Caco-2 (cell line): Measurements from ENCODE around the gene PDK2. TPM values are rescaled to one million over a fixed set of nuclear protein-coding genes. Genes with fewer than 3 reads are reported as not detected.
A peak's percentile ranks its signal among the peaks of the same experiment; 100 is the strongest.

Experiments
- BruUV-seq: library from RNA; stranded (reverse); fragments of 400-500 nt; replicated peaks from 2 replicates; lab custom pipeline; 2021; lab: Mats Ljungman, UMichigan
- CTCF ChIA-PET: fragments of 300-600 bp; sonication (Branson Sonifier 250); formaldehyde crosslinking; loops from one replicate; lab custom pipeline; 2022; ENCODE audit warnings: antibody characterized with exemption; lab: Charles Lee
- POLR2A ChIA-PET: fragments of 300-600 bp; sonication (Branson Sonifier 250); formaldehyde crosslinking; loops from one replicate; lab custom pipeline; 2022; ENCODE audit warnings: antibody characterized with exemption; lab: Charles Lee
- DNase-seq, 2 experiments: peaks; one replicate each; pipeline versions ENCODE4 v3.0.0 to v3.0.0-alpha.2; 2020 to 2022
- H3K27me3 ChIP-seq: replicated peaks from 2 replicates; pipeline ENCODE4 v1.6.0; 2011; ENCODE audit warnings: low read length; ENCODE audit not compliant: control insufficient read depth, insufficient read depth
- H3K36me3 ChIP-seq: 2 replicates; pipeline ENCODE4 v1.5.1; 2011; ENCODE audit warnings: low read length; ENCODE audit not compliant: control insufficient read depth, insufficient read depth
- H3K4me1 ChIP-seq: fragments of 250-450 bp; sonication (Bioruptor Pico); 2 replicates; pipeline ENCODE4 v1.5.1; 2020; ENCODE audit warnings: mild to moderate bottlenecking
- H3K4me3 ChIP-seq: 2 replicates; pipeline ENCODE4 v1.5.1; 2011; ENCODE audit warnings: low read depth, mild to moderate bottlenecking, control low read depth, low read length
- H3K9me3 ChIP-seq: fragments of 250-450 bp; sonication (Bioruptor Pico); 2 replicates; pipeline ENCODE4 v1.5.1; 2020; ENCODE audit warnings: mild to moderate bottlenecking, moderate library complexity
- H3K27ac Mint-ChIP-seq: one replicate; pipeline ENCODE4 v1.8.0; 2022; ENCODE audit warnings: mixed read lengths; ENCODE audit not compliant: unreplicated experiment
- H3K27me3 Mint-ChIP-seq: one replicate; pipeline ENCODE4 v1.8.0; 2022; ENCODE audit warnings: mixed read lengths; ENCODE audit not compliant: insufficient read depth, unreplicated experiment
- H3K36me3 Mint-ChIP-seq: one replicate; pipeline ENCODE4 v1.8.0; 2022; ENCODE audit warnings: mild to moderate bottlenecking, mixed read lengths; ENCODE audit not compliant: insufficient read depth, unreplicated experiment
- H3K4me1 Mint-ChIP-seq: one replicate; pipeline ENCODE4 v1.8.0; 2022; ENCODE audit warnings: low read depth, mixed read lengths; ENCODE audit not compliant: unreplicated experiment
- H3K4me3 Mint-ChIP-seq: one replicate; pipeline ENCODE4 v1.8.0; 2022; ENCODE audit warnings: mild to moderate bottlenecking, moderate library complexity, mixed read lengths; ENCODE audit not compliant: unreplicated experiment
- H3K9me3 Mint-ChIP-seq: one replicate; pipeline ENCODE4 v1.8.0; 2022; ENCODE audit warnings: mixed read lengths; ENCODE audit not compliant: unreplicated experiment
- intact Hi-C: fragments of 100-400 bp; cut with micrococcal nuclease; formaldehyde crosslinking; loops from one replicate; pipeline ENCODE4 v1.10.0; 2022; ENCODE audit not compliant: unreplicated experiment
- total RNA-seq: library from RNA; stranded (reverse); gene quantifications from 2 replicates; pipeline ENCODE4 v1.2.3, GENCODE V29; 2022
- TF ChIP-seq, protein P1 (sequence below), 2 experiments: fragments of 200-600 bp in 1 of 2; IDR thresholded peaks; 1 replicate in 1 of 2; 2 replicates in 1 of 2; pipeline versions ENCODE4 v1.5.1 to v1.8.0; 2011 to 2022; ENCODE audit warnings: antibody characterized with exemption in 1 of 2, control low read depth in 1 of 2, inconsistent platforms in 1 of 2, low read depth in 1 of 2, low read length in 1 of 2, mild to moderate bottlenecking in 1 of 2, moderate library complexity in 1 of 2; ENCODE audit not compliant: insufficient read depth in 1 of 2, severe bottlenecking in 1 of 2, unreplicated experiment in 1 of 2

The PDK2 gene
- total RNA-seq, 1 experiment from 2014 or later = 10.5 TPM

DNA sequence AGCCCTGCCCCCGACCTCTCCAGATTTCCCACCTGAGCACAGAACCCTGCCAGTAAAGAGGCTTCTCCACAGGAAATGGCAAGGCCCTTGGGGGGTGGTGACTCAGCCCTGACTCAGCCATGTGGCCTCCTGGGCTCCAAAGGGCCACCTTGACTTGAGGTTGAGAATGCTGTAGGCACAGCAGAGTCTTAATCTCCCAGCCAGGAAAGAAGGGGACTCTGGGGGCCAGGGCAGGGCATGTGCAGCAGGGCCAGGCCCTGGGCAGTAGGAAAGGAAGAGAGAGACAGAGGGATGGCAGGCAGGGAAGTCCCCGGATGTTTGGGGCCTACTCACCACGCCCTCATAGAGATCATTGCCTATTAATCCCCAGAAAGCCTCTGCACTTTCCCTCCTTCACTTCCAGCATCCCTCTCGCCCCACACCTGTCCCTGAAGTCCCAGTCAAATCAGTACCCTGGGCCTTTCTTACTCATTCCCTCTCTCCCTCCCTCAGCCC lies 44.0 kb upstream of the PDK2 start:
- intact Hi-C loops = no loop called here
- Mint-ChIP-seq H3K27me3 (no peaks in the 10 kb centered on the region), H3K27ac (no peak overlapping the region), H3K36me3 (no peaks in the 10 kb centered on the region), H3K4me3 (no peak overlapping the region), H3K4me1 (peaks cover 24% of the 10 kb centered on the region), H3K9me3 (no peaks in the 10 kb centered on the region)
- BruUV-seq = no TSS peak
- DNase-seq = peak; percentile 10 to 48
- Histone ChIP-seq H3K4me3 (no peak overlapping the region), H3K36me3 (no peaks in the 10 kb centered on the region), H3K4me1 (peaks cover 33% of the 10 kb centered on the region), H3K9me3 (no peaks in the 10 kb centered on the region), H3K27me3 (no peaks in the 10 kb centered on the region)
- POLR2A ChIA-PET = no interaction called here
- CTCF ChIA-PET = no interaction called here
- TF ChIP-seq, protein P1, sequence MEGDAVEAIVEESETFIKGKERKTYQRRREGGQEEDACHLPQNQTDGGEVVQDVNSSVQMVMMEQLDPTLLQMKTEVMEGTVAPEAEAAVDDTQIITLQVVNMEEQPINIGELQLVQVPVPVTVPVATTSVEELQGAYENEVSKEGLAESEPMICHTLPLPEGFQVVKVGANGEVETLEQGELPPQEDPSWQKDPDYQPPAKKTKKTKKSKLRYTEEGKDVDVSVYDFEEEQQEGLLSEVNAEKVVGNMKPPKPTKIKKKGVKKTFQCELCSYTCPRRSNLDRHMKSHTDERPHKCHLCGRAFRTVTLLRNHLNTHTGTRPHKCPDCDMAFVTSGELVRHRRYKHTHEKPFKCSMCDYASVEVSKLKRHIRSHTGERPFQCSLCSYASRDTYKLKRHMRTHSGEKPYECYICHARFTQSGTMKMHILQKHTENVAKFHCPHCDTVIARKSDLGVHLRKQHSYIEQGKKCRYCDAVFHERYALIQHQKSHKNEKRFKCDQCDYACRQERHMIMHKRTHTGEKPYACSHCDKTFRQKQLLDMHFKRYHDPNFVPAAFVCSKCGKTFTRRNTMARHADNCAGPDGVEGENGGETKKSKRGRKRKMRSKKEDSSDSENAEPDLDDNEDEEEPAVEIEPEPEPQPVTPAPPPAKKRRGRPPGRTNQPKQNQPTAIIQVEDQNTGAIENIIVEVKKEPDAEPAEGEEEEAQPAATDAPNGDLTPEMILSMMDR (IDR thresholded peaks at IDR 0.05; ENCODE audit: insufficient read depth in 1 of 2, low read depth in 1 of 2, low read length in 1 of 2, severe bottlenecking in 1 of 2, unreplicated experiment in 1 of 2) = no peak

DNA sequence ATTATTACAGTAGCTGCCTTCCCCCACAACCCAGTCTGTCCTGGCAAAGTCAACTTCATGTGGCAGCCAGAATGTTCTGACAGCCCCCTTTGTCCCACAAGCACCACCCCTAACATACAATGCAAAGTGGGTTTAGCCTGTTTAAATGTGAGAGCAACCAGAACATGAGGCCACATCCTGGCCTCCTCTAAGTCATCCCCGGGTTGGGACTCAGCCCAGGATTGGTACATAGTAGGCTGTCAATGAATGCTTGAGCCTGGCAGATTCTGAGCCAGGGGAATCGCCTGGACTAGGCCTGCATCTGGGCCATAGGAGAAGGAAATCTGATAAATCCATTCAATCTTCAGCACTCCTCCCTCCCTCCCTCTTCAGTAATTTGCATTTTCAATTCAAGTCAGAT lies 43.5 kb upstream of the PDK2 start:
- H3K9me3 Mint-ChIP-seq = no peaks in the 10 kb centered on the region
- TF ChIP-seq, protein P1 (IDR thresholded peaks at IDR 0.05; ENCODE audit: insufficient read depth in 1 of 2, low read depth in 1 of 2, low read length in 1 of 2, severe bottlenecking in 1 of 2, unreplicated experiment in 1 of 2) = no peak
- no peak overlapping the region for H3K27ac Mint-ChIP-seq
- H3K4me3 ChIP-seq = no peak overlapping the region
- peaks cover 24% of the 10 kb centered on the region for H3K4me1 Mint-ChIP-seq
- DNase-seq = no peak
- no peaks in the 10 kb centered on the region for H3K9me3 ChIP-seq
- no peaks in the 10 kb centered on the region for H3K27me3 Mint-ChIP-seq
- H3K4me3 Mint-ChIP-seq = no peak overlapping the region
- no peaks in the 10 kb centered on the region for H3K36me3 ChIP-seq
- no TSS peak for BruUV-seq
- H3K36me3 Mint-ChIP-seq = no peaks in the 10 kb centered on the region
- peaks cover 33% of the 10 kb centered on the region for H3K4me1 ChIP-seq
- CTCF ChIA-PET = no interaction called here
- POLR2A ChIA-PET = no interaction called here
- intact Hi-C loops = no loop called here
- H3K27me3 ChIP-seq = no peaks in the 10 kb centered on the region

DNA sequence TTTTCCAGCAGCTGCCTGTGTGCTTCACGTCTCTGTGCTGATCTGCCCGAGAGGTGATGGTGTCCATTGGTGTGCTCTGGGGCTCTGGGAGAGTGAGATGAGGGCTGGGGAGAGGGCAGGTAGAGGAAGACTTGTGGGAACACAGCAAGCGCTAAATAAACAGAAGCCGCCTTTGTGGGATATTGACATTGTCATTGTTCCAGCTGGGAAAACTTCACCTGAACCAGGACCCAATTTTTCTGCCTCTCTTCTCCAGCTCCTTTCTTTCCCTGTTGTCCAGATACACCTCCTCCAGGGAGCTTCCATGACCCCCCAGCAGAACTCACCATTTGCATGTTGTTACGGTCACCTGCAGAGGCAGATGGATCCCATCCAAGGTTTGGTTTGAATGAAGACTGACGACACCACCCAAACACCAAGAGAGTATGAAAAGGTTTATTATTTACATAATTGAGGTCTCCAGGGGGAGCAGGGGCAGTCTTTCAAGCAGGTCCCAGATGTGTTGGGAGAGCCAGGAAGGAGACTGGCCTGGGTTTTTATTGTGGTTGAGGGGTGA lies 42.8 kb upstream of the PDK2 start:
- peaks cover 24% of the 10 kb centered on the region for H3K4me1 Mint-ChIP-seq
- H3K36me3 Mint-ChIP-seq = no peaks in the 10 kb centered on the region
- intact Hi-C loops = no loop called here
- H3K9me3 Mint-ChIP-seq = no peaks in the 10 kb centered on the region
- no peak overlapping the region for H3K4me3 Mint-ChIP-seq
- H3K27me3 Mint-ChIP-seq = no peaks in the 10 kb centered on the region
- DNase-seq = no peak
- no peak overlapping the region for H3K4me3 ChIP-seq
- ChIA-PET POLR2A (no interaction called here), CTCF (interaction anchor here (1.0 kb wide), 1 partner anchor 42 kb away, joined by 3 read pairs; no protein-coding TSS in a partner anchor)
- no peak overlapping the region for H3K27ac Mint-ChIP-seq
- H3K9me3 ChIP-seq = no peaks in the 10 kb centered on the region
- H3K36me3 ChIP-seq = no peaks in the 10 kb centered on the region
- TF ChIP-seq, protein P1 (IDR thresholded peaks at IDR 0.05; ENCODE audit: insufficient read depth in 1 of 2, low read depth in 1 of 2, low read length in 1 of 2, severe bottlenecking in 1 of 2, unreplicated experiment in 1 of 2) = no peak
- peaks cover 38% of the 10 kb centered on the region for H3K4me1 ChIP-seq
- no TSS peak for BruUV-seq
- no peaks in the 10 kb centered on the region for H3K27me3 ChIP-seq
